Right forelimb (tissue), 1 donor: ENCODE measurements around the gene ZNF576.
A peak's percentile ranks its signal among the peaks of the same experiment; 100 is the strongest.
"Not testable (repeated sequence)": the region's sequence is repeated elsewhere in the genome, so short reads cannot be mapped to it uniquely, and the experiment has no call there.

Experiments
- DNase-seq: peaks from one replicate; pipeline ENCODE4 v3.0.0-alpha.2; 2018

The ZNF576 gene

DNA sequence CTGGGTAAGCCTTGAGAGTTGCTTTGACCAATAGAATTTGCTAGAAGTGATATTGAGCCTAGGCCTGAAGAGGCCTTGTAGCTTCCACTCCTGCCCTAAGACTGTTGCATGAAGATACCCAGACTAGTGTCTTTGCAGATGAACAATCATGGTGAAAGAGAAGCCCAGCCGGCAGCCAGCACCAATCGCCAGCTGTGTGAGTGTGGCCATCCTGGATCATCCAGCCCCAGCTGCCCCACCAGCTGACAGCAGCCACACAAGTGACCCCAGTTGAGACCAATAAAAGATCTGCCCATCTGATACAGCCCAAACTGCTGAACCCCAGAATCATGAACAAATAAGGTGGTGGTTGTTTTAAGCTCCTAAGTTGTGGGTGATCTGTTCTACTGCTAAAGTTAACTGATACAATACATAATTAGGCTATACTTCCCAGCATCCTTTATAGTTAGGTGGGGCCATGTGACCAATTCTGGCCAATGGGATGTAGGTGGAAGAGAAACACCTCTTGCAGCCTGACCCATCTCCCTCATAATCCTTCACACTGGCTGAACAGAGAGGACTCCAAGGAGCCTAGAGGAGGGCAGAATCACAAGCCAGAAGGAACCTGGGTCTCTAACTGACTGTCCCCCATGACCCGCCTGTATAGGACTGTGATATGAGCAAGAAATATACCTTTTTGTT lies 32.4 kb downstream of the ZNF576 start:
- no peak for DNase-seq

DNA sequence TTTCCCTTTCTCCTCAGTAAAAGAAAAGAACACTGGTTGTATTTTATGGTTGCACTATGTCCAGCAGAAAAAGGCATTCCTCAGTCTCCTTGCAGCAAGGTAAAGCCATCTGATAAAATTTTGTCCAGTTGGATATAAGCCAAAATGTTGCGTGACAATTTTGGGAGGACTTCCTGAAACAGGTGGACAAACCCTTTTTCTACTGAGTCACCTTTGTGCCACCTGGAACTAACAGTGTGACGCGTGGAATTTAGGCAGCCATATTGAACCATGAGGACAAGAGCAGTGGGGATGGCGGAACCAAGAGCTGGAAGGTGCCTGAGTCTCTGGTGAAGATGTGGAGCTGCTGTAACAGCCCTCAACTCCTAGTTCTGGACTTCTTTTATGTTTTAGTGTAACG lies 35.1 kb downstream of the ZNF576 start:
- no peak for DNase-seq

DNA sequence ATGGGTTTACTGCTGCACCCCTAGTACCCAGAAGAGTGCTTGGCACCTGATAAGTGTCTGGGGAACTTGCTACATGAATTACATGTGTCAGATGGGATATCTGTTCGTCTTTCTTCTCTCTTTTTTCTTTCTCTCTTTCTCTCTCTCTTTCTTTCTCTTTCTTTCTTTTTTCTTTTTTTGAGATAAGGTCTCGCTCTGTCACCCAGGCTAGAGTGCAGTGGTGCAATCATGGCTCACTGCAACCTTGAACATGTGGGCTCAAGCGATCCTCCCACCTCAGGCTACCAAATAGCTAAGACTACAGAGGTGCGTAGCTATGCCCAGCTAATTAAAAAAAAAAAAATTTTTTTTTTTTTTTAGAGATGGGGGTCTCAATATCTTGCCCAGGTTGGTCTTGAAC lies 37.1 kb downstream of the ZNF576 start:
- no peak for DNase-seq

DNA sequence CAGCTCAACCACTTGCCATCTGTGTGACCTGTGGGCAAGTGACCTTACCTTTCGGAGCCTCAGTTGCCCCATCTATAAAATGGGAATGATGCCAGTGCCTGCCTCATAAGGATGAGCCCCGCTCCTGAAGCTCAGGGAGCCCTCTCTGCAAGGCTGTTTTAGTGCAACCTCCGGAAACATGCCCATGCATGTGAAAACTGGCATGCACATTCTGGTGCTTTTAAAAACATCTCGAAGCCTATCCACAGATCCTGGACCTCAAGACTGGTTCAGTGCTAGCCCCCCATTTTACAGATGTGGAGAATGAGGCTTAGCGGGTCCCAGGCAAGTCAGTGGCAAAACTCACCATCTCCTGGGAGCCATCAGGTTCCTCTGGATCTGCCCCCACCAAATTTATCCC lies 37.7 kb downstream of the ZNF576 start:
- DNase-seq = no peak

DNA sequence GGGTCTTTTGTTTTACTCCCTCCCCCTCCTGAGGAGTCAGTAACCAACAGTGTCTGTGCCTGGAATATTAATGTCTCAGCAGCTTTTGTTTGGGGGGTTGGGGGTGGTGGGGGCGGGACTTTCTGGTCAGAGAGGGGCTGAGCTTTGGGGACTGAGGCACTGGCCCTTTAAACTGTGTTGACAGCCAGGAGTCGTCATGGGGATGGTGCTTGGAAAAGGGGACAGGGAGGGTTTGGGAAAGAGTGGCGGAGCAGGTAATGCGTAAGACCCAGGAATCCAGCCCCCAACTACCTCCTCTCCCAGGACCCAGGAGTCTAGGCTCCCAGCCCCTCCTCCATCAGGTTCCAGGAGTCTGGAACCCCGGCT lies 38.1 kb downstream of the ZNF576 start:
- no peak for DNase-seq

DNA sequence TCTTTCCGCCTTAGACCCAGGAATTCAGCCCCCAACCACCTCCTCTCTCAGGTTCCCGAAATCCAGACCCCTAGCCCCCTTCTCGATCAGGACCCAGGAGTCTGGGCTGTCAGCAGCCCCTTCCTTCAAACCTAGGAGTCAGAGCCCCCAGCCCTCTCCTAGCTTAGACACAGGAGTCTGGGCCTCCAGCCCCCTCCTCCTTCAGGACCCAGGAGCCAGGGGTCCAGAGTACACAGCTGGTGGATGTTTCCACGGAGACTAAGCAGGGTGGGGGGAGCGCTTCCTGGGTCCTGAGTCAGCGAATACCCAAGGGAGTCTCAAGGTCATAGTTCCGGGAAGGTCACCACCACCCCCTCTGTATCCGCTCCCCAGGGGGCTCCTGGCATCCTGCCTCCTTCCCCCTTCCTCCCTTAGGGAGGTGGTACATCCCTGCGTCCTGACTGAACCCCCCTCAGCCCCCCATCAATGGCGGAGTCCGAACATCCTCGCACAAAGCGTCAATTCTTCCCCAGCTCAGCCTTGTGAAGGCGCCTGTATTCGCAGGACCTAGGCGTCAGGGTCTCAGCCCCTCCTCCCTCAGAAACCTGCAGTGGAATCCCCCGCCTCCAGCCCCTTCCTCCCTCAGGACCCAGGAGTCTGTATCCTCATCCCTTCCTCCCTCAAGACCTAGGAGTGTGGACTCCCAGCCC lies 38.6 kb downstream of the ZNF576 start:
- no peak for DNase-seq

DNA sequence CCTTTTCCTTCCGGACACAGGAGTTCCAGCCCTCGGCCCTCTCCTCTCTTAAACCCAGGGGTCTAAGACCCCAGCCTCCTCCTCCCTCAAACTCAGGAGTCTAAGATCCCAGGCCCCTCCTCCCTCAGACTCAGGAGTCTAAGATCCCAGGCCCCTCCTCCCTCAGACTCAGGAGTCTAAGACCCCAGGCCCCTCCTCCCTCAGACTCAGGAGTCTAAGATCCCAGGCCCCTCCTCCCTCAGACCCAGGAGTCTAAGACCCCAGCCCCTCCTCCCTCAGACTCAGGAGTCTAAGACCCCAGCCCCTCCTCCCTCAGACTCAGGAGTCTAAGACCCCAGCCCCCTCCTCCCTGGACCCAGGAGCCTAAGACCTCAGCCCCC lies 39.2 kb downstream of the ZNF576 start:
- DNase-seq = not testable (repeated sequence)

DNA sequence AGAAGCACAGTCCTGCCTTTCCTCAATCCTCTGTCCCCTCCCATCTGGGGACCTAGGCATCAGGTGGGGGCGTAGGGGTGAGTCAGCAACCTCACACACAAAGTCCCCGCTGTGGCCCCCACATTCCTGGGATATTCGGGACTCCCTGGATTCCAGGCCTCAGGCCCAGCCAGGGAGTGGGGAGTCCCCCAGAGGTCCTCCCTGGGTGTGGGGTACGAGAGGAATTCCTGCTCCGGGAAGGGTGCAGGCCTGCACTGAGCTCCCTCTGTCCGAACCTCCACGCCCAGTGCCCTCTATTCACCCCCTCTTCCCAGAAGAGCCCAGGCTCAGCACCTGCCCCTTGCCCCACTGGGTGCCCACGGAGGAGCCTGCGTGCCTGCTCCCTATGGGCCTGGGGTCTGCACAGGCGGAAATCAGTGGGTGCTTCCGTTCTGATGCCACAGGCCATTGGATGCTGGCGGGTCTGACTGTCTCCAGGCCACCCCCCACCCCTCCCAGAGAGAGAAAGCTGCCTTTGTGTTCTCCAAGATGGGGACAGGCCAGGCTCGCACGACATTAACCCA lies 39.8 kb downstream of the ZNF576 start:
- DNase-seq = no peak

DNA sequence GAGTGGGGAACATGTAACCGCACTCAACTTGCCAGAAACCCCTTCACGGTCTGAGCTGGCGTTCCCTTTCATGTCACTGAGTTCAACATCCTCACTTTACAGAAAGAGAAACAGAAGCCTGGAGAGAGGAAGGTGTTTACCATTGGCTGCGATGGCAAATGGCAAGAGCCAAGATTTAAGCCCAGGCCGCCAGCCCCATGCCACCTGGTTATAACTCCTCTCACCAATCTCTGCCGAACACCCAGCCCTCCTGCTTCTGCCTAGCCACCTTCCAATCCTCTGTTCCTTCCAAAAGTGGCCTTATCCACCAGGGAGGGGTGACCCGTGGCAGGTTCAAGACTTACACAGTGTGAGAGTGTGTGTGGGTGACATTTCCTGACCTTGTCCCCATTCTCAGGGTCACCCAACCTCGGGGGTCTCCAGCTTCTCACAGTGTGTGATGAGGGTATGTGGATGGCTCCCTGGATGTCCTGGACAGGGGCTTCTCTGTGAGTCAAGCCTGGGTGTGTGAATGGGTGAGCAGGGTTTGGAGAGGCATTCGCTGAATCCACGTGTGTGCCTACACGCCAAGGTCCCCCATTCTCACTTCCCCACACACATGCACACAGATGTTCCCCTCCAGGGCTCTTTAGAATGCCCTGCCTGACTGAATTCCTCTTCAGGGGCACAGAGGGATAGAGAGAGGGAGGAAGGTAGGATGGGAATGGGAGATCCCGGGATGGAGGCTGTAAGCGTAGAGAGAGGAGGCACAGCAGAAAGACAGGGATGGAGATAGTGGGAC lies 42.0 kb downstream of the ZNF576 start:
- DNase-seq = no peak

DNA sequence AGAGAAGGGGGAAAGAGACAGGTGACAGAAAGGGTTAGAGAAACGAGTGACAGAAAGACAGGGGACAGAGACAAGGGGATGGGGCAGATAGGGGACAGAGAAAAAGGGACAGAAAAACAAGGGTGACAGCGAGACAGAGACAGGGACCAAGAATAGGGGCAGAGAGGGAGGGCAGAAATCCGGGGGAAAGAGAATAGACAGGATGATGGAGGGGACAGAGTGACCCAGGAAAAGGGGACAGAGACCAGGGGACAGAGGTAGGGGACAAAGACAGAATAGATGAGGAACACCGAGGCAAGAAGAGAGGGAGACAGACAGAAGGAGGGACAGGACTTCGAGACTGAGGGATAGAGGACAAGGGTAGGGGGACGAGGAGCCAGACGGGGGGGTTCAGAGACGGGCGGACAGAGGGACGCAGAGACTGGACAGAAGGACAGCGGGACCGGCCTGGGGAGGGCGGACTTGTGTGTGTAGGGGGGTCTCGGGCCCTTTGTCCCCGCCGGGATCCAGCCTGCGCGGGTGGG lies 42.7 kb downstream of the ZNF576 start:
- DNase-seq = no peak

DNA sequence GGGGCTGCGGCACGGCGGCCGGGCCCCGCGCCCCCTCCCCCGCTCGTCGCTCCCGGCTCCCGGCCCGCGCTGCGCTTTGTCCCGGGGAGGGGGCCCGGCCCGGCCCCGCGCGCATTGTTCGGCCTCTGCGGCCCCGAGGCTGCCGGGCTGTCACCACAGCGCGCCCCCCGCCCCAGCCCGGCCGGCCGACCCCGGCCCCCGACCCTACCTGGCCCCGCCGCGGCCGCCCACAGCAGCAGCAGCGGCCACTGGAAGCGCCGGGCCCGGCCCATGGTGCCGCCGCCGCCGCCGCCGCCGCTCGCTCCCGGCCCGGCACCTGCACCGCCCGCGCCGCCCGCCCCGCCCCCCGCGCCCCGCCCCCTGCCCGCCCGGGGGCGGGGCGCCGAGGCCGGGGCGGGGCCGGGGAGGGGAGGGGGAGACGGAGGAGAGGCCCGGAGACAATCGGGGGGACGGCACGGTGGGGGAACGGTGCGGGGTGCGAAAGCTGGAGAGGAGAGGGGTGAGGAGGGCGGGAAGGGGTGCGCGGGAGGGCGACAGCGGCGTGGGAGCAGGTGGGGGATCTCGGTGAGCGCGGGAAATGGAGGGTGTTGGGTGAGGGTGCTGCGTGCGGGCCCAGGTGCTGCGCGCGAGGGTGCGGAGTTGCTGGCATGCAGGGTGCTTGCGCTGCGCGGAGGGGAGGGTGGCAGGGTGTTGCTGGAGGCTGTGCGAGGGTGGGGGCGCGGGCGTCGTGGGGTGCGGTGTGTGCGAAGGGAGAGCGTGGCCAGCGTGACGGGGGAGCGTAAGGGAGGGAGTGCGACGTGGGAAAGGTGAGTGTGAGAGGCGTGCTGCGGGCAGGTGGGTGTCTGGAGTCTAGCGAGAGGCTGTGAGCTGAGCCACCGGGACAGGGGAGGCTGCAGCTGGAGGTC lies 43.4 kb downstream of the ZNF576 start, which contains the start of gene CADM4:
Gene CADM4 (minus strand): TSS at position 332 of the 905 bp plus-strand sequence. CDS start 60 bp downstream, at position 272.
- peak; percentile 57 for DNase-seq

DNA sequence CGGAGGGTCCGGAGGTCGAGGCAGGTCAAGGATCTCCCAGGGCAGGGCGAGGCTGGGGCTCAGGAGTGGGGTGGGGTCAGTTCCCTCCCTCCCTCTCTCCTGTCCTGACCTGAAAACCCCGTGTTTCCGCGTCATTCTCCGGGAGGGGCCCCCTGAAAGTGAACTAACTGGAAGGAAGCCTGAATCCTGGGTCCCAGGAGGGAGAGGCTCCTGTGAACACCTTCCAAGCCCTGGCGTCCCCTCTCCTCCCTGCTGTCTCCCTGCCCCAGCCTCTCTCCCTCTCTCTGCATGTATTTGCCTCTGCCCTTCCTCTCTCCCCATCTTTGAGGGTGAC lies 44.0 kb downstream of the ZNF576 start:
- DNase-seq = no peak

DNA sequence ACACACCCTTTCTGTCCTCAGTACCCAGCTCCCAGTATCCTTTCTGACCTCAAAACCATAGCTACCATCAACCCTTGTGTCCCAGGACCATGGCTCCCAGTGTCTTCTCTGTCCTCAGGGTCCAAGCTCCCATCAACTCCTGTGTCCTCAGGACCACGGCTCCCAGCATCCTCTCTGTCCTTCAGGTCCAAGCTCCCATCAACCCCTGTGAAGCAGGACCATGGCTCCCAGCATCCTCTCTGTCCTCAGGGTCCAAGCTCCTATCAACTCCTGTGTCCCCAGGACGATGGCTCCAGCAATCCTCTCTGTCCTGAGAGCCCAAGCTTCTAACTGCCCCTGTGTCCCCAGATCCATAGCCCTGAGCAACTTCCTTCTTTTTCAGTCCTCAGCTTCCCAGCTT lies 44.9 kb downstream of the ZNF576 start:
- DNase-seq = no peak

DNA sequence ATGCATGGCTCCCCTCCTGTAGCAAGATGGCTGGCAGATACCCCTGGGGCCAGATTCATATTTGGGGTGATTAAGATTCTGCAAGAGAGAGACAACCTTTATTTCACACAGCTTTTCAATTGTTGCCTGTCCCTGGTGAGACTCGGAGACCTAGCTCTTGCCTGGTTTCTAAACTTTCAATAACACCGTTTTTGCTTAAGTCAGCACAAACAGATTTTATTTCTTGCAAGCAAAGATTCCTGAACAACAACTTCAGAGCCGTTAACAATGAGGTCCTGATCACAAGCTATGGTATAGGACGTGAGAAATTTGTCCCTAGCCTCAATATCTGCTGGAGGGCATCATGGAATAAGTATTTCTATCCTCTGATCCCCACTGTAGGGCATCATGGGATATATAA lies 46.1 kb downstream of the ZNF576 start:
- no peak for DNase-seq

DNA sequence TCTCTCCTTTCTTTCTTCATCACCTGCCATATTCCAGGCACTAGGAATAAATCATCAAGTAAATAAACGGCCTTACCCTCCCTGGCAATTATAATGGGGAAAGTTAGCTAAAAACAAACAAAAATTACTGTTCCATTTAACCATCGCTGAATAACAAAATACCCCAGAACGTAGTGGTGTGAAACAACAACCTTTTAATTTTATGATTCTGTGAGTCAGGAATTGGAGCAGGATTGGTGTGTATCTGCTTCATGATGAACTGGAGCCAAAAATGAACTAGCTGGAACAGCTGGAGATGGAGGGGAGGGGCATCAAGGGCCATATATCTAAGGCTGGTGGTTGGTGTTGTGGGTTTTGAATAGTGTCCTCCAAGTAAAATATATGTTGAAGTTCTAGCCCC lies 46.9 kb downstream of the ZNF576 start:
- no peak for DNase-seq

DNA sequence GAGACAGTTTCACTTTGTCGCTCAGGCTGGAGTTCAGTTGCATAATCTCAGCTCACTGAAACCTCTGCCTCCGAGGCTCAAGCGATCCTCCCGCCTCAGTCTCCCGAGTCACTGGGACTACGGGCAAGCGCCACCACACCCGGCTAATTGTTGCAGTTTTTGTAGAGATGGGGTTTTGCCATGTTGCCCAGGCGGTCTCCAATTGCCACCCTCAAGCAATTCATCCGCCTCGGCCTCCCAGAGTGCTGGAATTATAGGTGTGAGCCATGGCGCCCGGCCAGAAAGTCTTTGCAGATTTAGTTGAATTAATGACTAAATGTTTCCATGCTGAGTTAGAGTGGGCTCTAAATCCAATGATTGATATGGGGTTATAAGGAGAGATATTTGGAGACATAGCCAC lies 47.8 kb downstream of the ZNF576 start:
- DNase-seq = no peak

DNA sequence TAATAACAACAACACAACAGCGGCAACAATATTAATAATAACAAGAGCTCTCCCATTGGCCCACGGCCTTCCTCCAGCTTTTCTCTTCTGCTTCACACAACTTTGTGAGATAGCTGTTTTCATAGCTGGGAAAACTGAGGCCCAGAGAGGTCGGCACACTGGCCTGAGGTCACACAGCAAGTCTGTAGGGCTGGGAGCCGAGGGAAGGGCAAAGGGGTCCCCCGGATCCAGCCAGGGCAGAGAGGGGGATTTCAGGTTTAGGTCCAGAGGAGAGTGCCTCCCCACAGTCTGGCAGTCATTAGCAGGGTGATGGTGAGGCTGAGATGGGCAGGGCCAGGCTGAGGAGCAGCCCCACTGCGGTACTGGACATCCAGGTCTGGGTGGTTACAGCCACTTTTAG lies 52.2 kb downstream of the ZNF576 start:
- no peak for DNase-seq

DNA sequence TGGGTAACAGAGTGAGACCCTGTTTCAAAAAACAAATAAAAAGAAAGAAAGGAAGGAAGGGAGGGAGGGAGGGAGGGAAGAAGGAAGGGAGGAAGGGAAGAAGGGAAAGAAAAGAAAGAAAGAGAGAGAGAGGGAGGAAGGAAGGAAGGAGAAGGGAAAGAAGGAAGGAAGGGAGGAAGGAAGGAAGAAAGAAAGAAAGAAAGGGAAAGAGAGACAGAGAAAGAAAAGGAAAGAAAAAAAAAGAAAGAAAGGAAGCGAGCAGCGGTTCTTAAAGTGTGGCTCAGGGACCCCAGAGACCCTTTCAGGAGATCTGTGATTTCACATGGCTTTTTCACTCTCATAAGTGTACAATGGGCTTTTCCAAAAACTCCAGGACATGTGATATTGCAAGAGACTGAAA lies 53.1 kb downstream of the ZNF576 start:
- DNase-seq = no peak

DNA sequence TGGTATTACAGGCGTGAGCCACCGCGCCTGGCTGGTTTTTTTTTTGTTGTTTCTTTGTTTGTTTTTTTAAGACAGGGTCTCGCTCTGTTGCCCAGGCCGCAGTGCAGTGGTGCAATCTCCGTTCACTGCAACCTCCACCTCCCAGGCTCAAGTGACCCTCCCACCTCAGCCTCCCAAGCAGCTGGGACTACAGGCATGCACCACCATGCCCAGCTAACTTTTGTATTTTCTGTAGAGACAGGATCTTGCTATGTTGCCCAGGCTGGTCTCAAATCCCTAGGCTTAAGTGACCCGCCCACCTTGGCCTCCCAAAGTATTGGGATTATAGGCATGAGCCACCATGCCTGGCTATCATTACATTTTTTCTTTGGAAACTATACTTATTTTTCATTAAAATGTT lies 53.9 kb downstream of the ZNF576 start:
- not testable (repeated sequence) for DNase-seq
